ENCODE data around the gene ANKS3. TPM values are rescaled to one million over a fixed set of nuclear protein-coding genes. Genes with fewer than 3 reads are reported as not detected.
"Not testable (repeated sequence)": the region's sequence is repeated elsewhere in the genome, so short reads cannot be mapped to it uniquely, and the experiment has no call there.

Gene ANKS3
- total RNA-seq, 2 donors from 2014 or later = 6.7 to 13.5 TPM

DNA sequence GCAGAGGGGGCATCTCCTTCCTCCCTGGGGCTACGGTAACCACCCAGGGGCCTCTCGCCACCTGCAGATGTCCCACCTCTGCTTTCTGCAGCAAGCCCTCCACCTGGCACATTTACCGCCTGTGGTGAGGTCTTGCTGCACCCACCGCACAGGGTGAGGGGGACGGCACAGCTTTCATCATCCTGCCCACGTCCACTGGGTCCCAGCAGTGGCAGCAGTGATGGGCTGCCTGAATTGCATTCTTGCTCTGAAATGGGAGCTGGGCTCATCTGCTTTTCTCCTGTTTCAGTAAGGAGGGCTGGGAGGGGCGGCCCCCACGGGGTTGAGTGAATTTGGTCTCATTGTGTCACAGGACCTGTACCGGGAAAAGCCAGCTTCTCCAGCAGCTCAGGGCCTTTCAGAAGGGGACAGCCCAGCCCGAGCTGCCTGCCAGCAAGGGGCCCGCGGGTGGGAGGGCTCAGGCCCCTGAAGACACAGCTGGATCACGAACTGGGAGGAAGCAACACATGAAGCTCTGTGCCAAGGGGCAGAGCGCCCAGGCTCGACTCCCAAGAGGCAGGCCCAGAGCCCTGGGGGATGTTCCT lies 13.0 kb upstream of the ANKS3 start:
- H3K9me3 ChIP-seq = no peaks in the 10 kb centered on the region
- H3K36me3 ChIP-seq = peaks cover 14% of the 10 kb centered on the region
- DNase-seq (ENCODE audit: low spot score) = no peak
- TF ChIP-seq, protein P1, sequence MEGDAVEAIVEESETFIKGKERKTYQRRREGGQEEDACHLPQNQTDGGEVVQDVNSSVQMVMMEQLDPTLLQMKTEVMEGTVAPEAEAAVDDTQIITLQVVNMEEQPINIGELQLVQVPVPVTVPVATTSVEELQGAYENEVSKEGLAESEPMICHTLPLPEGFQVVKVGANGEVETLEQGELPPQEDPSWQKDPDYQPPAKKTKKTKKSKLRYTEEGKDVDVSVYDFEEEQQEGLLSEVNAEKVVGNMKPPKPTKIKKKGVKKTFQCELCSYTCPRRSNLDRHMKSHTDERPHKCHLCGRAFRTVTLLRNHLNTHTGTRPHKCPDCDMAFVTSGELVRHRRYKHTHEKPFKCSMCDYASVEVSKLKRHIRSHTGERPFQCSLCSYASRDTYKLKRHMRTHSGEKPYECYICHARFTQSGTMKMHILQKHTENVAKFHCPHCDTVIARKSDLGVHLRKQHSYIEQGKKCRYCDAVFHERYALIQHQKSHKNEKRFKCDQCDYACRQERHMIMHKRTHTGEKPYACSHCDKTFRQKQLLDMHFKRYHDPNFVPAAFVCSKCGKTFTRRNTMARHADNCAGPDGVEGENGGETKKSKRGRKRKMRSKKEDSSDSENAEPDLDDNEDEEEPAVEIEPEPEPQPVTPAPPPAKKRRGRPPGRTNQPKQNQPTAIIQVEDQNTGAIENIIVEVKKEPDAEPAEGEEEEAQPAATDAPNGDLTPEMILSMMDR (IDR thresholded peaks at IDR 0.05) = no peak
- no peaks in the 10 kb centered on the region for H3K4me1 ChIP-seq
- no peak overlapping the region for H3K27ac ChIP-seq
- H3K4me3 ChIP-seq = no peak overlapping the region
- H3K27me3 ChIP-seq = no peaks in the 10 kb centered on the region

GRCh38 chr16:4746215-4746614 lies 12.1 kb upstream of the ANKS3 start:
- TF ChIP-seq, protein P1 (IDR thresholded peaks at IDR 0.05) = no peak
- Histone ChIP-seq H3K27me3 (no peaks in the 10 kb centered on the region), H3K4me3 (no peak overlapping the region), H3K4me1 (no peaks in the 10 kb centered on the region), H3K27ac (no peak overlapping the region), H3K9me3 (no peaks in the 10 kb centered on the region), H3K36me3 (peaks cover 6% of the 10 kb centered on the region)
- no peak for DNase-seq (ENCODE audit: low spot score)

DNA sequence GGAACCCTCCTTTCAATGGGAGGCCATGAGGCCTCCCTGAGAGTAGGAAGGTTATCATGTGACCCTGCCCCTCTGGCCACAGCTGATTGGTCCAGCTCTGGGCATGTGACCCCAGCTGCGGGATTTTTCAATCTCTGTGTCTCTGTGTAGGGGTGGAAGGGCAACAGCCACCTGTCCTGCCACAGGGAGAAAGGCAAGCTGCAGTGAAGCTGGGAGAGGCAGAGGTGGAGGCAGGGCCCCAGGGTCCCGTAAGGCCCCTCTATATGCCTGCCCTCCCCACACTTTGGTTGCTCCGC lies 11.2 kb upstream of the ANKS3 start:
- DNase-seq (ENCODE audit: low spot score) = no peak
- no peaks in the 10 kb centered on the region for H3K27me3 ChIP-seq
- H3K9me3 ChIP-seq = no peaks in the 10 kb centered on the region
- no peaks in the 10 kb centered on the region for H3K4me1 ChIP-seq
- H3K27ac ChIP-seq = no peak overlapping the region
- H3K36me3 ChIP-seq = no peaks in the 10 kb centered on the region
- TF ChIP-seq, protein P1 (IDR thresholded peaks at IDR 0.05) = no peak
- no peak overlapping the region for H3K4me3 ChIP-seq

GRCh38 chr16:4744555-4745273 lies 10.6 kb upstream of the ANKS3 start:
- no peak for DNase-seq (ENCODE audit: low spot score)
- Histone ChIP-seq H3K9me3 (no peaks in the 10 kb centered on the region), H3K4me3 (no peak overlapping the region), H3K4me1 (no peaks in the 10 kb centered on the region), H3K27me3 (no peaks in the 10 kb centered on the region), H3K36me3 (no peaks in the 10 kb centered on the region), H3K27ac (no peak overlapping the region)
- TF ChIP-seq, protein P1 (IDR thresholded peaks at IDR 0.05) = no peak

- Histone ChIP-seq H3K4me1 (no peaks in the 10 kb centered on the region), H3K27ac (no peak overlapping the region), H3K4me3 (no peak overlapping the region), H3K9me3 (no peaks in the 10 kb centered on the region), H3K36me3 (no peaks in the 10 kb centered on the region), H3K27me3 (no peaks in the 10 kb centered on the region)
- TF ChIP-seq, protein P1 (IDR thresholded peaks at IDR 0.05) = no peak
- DNase-seq (ENCODE audit: low spot score) = no peak
Observed at GRCh38 chr16:4743226-4743878, 9.3 kb upstream of the ANKS3 start.

DNA sequence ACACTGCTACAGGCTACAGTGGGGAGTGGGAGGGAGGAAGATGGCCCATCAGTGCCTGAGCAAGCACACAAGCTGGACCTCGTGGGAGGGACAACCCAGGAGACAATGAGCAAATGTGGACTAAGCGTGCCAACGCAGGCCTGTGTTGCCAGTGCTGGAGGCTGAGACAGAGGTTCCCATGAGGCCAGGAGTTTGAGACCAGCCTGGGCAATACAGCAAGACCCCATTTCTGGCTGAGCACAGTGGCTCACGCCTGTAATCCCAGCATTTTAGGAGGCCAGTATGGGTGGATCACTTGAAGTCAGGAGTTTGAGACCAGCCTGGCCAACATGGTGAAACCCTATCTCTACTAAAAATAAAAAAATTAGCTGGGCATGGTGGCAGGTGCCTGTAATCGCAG lies 4.3 kb upstream of the ANKS3 start:
- not testable (repeated sequence) for H3K9me3 ChIP-seq; DNase-seq (ENCODE audit: low spot score); H3K4me1 ChIP-seq; H3K27ac ChIP-seq; H3K36me3 ChIP-seq; H3K27me3 ChIP-seq; H3K4me3 ChIP-seq
